HepG2 (cell line): Measurements from ENCODE around the gene NKD2. TPM values are rescaled to one million over a fixed set of nuclear protein-coding genes. Genes with fewer than 3 reads are reported as not detected.

ENCODE experiments used
- ATAC-seq: fragments of 200-7000 bp; cut with Tn5 transposase; 3 replicates; pipeline ENCODE4 v1.9.1; 2020; ENCODE audit warnings: mild to moderate bottlenecking, moderate library complexity
- BruUV-seq: library from RNA; stranded (reverse); fragments of 400-500 nt; replicated peaks from 2 replicates; lab custom pipeline; 2021; lab: Mats Ljungman, UMichigan
- CTCF ChIA-PET: fragments of 300-600 bp; formaldehyde crosslinking; extraction: SDS; loops from one replicate; lab custom pipeline; 2021; ENCODE audit warnings: low total read pairs, inconsistent platforms, low intra/inter-chr PET ratio; lab: Yijun Ruan, JAX
- POLR2A ChIA-PET: fragments of 350-600 bp; sonication (Branson Sonifier 250); formaldehyde crosslinking; loops from one replicate; lab custom pipeline; 2020; ENCODE audit warnings: antibody characterized with exemption, inconsistent platforms; lab: Yijun Ruan, JAX
- DNase-seq: peaks from one replicate; pipeline ENCODE4 v3.0.0-alpha.2; 2015; ENCODE audit warnings: low spot score
- FAIRE-seq: peaks from 3 replicates; lab custom pipeline; 2011; peaks lifted over from hg19 to GRCh38; lab: Jason Lieb, UNC
- H2AFZ ChIP-seq: one replicate; pipeline ENCODE4 v1.6.1; 2011; ENCODE audit warnings: low read length, inconsistent platforms
- H3K27ac ChIP-seq: fragments of 300-600 bp; 3 replicates; pipeline ENCODE4 v1.8.0; 2011; ENCODE audit warnings: mixed run types, mild to moderate bottlenecking, mixed read lengths, low read length, inconsistent platforms; ENCODE audit not compliant: insufficient read depth; ENCODE audit errors: extremely low read length
- H3K27me3 ChIP-seq, 2 experiments: fragments of 200-600 bp in 1 of 2; 2 replicates in 1 of 2; 3 replicates in 1 of 2; pipeline versions ENCODE4 v1.6.0 to v1.8.0; 2011; ENCODE audit warnings: low read length in 2 of 2, mild to moderate bottlenecking in 2 of 2, moderate library complexity in 2 of 2, inconsistent platforms in 1 of 2; ENCODE audit not compliant: insufficient read depth in 2 of 2, control insufficient read depth in 1 of 2
- H3K36me3 ChIP-seq, 2 experiments: fragments of 200-600 bp in 1 of 2; replicated peaks in 1 of 2; 2 replicates in 1 of 2; 3 replicates in 1 of 2; pipeline versions ENCODE4 v1.5.1 to v1.8.0; 2011; ENCODE audit warnings: low read length in 2 of 2, inconsistent platforms in 1 of 2; ENCODE audit not compliant: insufficient read depth in 2 of 2, control insufficient read depth in 1 of 2
- H3K4me1 ChIP-seq: 2 replicates; pipeline ENCODE4 v1.5.1; 2012; ENCODE audit warnings: low read length, inconsistent platforms; ENCODE audit not compliant: insufficient read depth
- H3K4me2 ChIP-seq: 2 replicates; pipeline ENCODE4 v1.6.0; 2011; ENCODE audit warnings: low read depth, low read length, inconsistent platforms
- H3K4me3 ChIP-seq, 3 experiments: fragments of 200-600 bp in 1 of 3; sonication (generic), shearing (Covaris generic) in 1 of 3; replicated peaks in 1 of 3; 2 replicates each; pipeline ENCODE4 v1.5.1; 2011 to 2016; ENCODE audit warnings: low read length in 3 of 3, inconsistent platforms in 2 of 3, low read depth in 2 of 3, mild to moderate bottlenecking in 2 of 3, control low read depth in 1 of 3, mixed read lengths in 1 of 3; ENCODE audit not compliant: insufficient read depth in 1 of 3
- H3K79me2 ChIP-seq: one replicate; pipeline ENCODE4 v1.6.1; 2011; ENCODE audit warnings: low read length, inconsistent platforms; ENCODE audit not compliant: insufficient read depth
- H3K9ac ChIP-seq: 2 replicates; pipeline ENCODE4 v1.6.0; 2011; ENCODE audit warnings: mild to moderate bottlenecking, low read depth, low read length, inconsistent platforms; ENCODE audit not compliant: insufficient read depth
- H3K9me3 ChIP-seq: 2 replicates; pipeline ENCODE4 v1.5.1; 2012; ENCODE audit warnings: mild to moderate bottlenecking, low read length
- H4K20me1 ChIP-seq: 2 replicates; pipeline ENCODE4 v1.6.0; 2011; ENCODE audit warnings: inconsistent platforms, mild to moderate bottlenecking, low read length, moderate library complexity; ENCODE audit not compliant: insufficient read depth
- ATM ChIP-seq: fragments of 450-650 bp; IDR thresholded peaks from 2 replicates; pipeline ENCODE4 v1.7.1; 2017; ENCODE audit warnings: mild to moderate bottlenecking, borderline replicate concordance
- FOXK1 ChIP-seq: sonication (generic); formaldehyde crosslinking; IDR thresholded peaks from 2 replicates; pipeline ENCODE4 v1.4.0; 2020; ENCODE audit warnings: low read depth, missing genetic modification reagents, borderline replicate concordance
- RNF219 ChIP-seq: sonication (generic); formaldehyde crosslinking; IDR thresholded peaks from 2 replicates; pipeline ENCODE4 v1.5.0; 2020; ENCODE audit warnings: mild to moderate bottlenecking, missing genetic modification reagents
- SP5 ChIP-seq: IDR thresholded peaks from 2 replicates; pipeline ENCODE4 v1.6.1; 2016; ENCODE audit warnings: low read depth, borderline replicate concordance
- THRA ChIP-seq: sonication (generic); formaldehyde crosslinking; IDR thresholded peaks from 2 replicates; pipeline ENCODE4 v1.4.0; 2020; ENCODE audit warnings: missing genetic modification reagents, borderline replicate concordance
- ZFP36 ChIP-seq: fragments of 150-350 bp; IDR thresholded peaks from 2 replicates; pipeline ENCODE4 v1.6.1; 2018; ENCODE audit warnings: borderline replicate concordance, low read length, low read depth; ENCODE audit not compliant: partially characterized antibody
- ZFP91 ChIP-seq: sonication (generic); formaldehyde crosslinking; IDR thresholded peaks from 2 replicates; pipeline ENCODE4 v1.9.0; 2022; ENCODE audit warnings: missing genetic modification reagents, mild to moderate bottlenecking, borderline replicate concordance
- ZNF256 ChIP-seq: sonication (generic); formaldehyde crosslinking; conservative IDR thresholded peaks from 2 replicates; pipeline ENCODE4 v1.4.0; 2020; ENCODE audit warnings: missing genetic modification reagents
- ZNF34 ChIP-seq: sonication (generic); formaldehyde crosslinking; IDR thresholded peaks from 2 replicates; pipeline ENCODE4 v1.4.0; 2020; ENCODE audit warnings: mild to moderate bottlenecking, missing genetic modification reagents, borderline replicate concordance
- ZNF350 ChIP-seq: sonication (generic); formaldehyde crosslinking; IDR thresholded peaks from 2 replicates; pipeline ENCODE4 v1.4.0; 2020; ENCODE audit warnings: mild to moderate bottlenecking, low read depth, missing genetic modification reagents, borderline replicate concordance
- ZNF512B ChIP-seq: sonication (generic); formaldehyde crosslinking; IDR thresholded peaks from 2 replicates; pipeline ENCODE4 v1.5.1; 2020; ENCODE audit warnings: missing genetic modification reagents, mild to moderate bottlenecking, borderline replicate concordance
- WGBS: methylation state at CpG from one replicate; pipeline ENCODE4 v1.1.6; 2017; ENCODE audit warnings: low lambda C conversion rate; 5-methylcytosine and 5-hydroxymethylcytosine counted together
- in situ Hi-C: cut with HindIII; loops from 2 replicates; pipeline ENCODE4 v1.10.0; 2017; ENCODE audit warnings: low pct_unique_long_range_greater_than_20kb; ENCODE audit not compliant: extremely low pct_ligation_motif_present
- intact Hi-C: fragments of 100-400 bp; cut with micrococcal nuclease; formaldehyde crosslinking; loops from one replicate; pipeline ENCODE4 v1.10.0; 2022; ENCODE audit not compliant: unreplicated experiment
- polyA plus RNA-seq, 8 experiments: library from polyadenylated mRNA; depleted of rRNA in 3 of 8; stranded (reverse) in 7 of 8; unstranded in 1 of 8; fragments of >200 nt; fragmentation: Illumina TruSeq in 4 of 8; extraction: Trizol in 4 of 8; gene quantifications; 2 replicates each; pipeline versions ENCODE4 v1.2.1 to v1.2.3, GENCODE V29; 2011 to 2016; ENCODE audit warnings: low read depth in 4 of 8, missing spikeins in 1 of 8, mixed read lengths in 1 of 8; ENCODE audit not compliant: insufficient read depth in 1 of 8
- total RNA-seq, 5 experiments: library from RNA; depleted of rRNA; stranded (reverse); fragments of >200 nt; fragmentation: Illumina TruSeq; extraction: Trizol; gene quantifications; 2 replicates each; pipeline ENCODE4 v1.2.3, GENCODE V29; 2016; ENCODE audit warnings: low read depth in 1 of 5

NKD2 gene
- total and polyA plus RNA-seq, 2 of the 13 experiments (the other 11 are each of a cell fraction or from before 2014, with no cell fraction given): 0.53 to 0.82 TPM

GRCh38 chr5:1035421-1036405, 27.1 kb downstream of the NKD2 start (continued):
- TF ChIP-seq RNF219 (CRISPR knock-in tag): no peak
- TF ChIP-seq ZFP91 (CRISPR knock-in tag): no peak
- TF ChIP-seq, all 625 proteins: peak for 0

GRCh38 chr5:1036504-1037122, 28.0 kb downstream of the NKD2 start:
- Histone ChIP-seq H3K4me3 (no peak overlapping the region), H3K4me1 (no peaks in the 10 kb centered on the region), H3K9me3 (no peaks in the 10 kb centered on the region), H3K4me2 (no peak overlapping the region), H3K36me3 (no peaks in the 10 kb centered on the region), H3K79me2 (no peaks in the 10 kb centered on the region), H3K27me3 (peaks cover 0 to 3% of the 10 kb centered on the region in 2 experiments; a peak in 2 of 5 replicates)
- POLR2A ChIA-PET: no interaction called here
- ATAC-seq: no peak
- DNase-seq: no peak
- BruUV-seq: no TSS peak
- 70% methylated on average over 15 of the region's 22 CpGs for WGBS
- FAIRE-seq: no peak
- TF ChIP-seq FOXK1 (CRISPR knock-in tag) (no peak), ZFP36 (no peak), ATM (no peak), ZNF34 (CRISPR knock-in tag) (no peak), THRA (no peak), ZNF512B (CRISPR knock-in tag) (no peak), ZNF256 (CRISPR knock-in tag) (no peak), ZNF350 (no peak), SP5 (CRISPR knock-in tag) (no peak)
- TF ChIP-seq, all 625 proteins: peak for 0
- in situ Hi-C loops (no loop called here), intact Hi-C loops (no loop called here)
- CTCF ChIA-PET: no interaction called here
- Histone ChIP-seq H3K9ac (no peak overlapping the region), H4K20me1 (no peaks in the 10 kb centered on the region), H3K27ac (no peak overlapping the region), H2AFZ (no peak overlapping the region)
